Non-pigmented ciliary epithelial cell (primary cell): ENCODE results near the gene LRRC45.

Source experiments
- DNase-seq: peaks from one replicate; pipeline ENCODE4 v3.0.0-alpha.2; 2010; ENCODE audit warnings: low read depth

LRRC45 gene

GRCh38 chr17:82020572-82021106 is 2.5 kb upstream of the LRRC45 start:
- DNase-seq: no peak

GRCh38 chr17:82021107-82021899 is 1.8 kb upstream of the LRRC45 start:
- no peak for DNase-seq

GRCh38 chr17:82021900-82022309 is 1.2 kb upstream of the LRRC45 start:
- no peak for DNase-seq

- no peak for DNase-seq
These were observed 660 bp upstream of the LRRC45 start, which contains the start of gene CENPX for GRCh38 chr17:82022310-82022980. TSS of gene CENPX (minus strand) at chr17:82022878. CDS start at chr17:82022861, 17 bp downstream.

GRCh38 chr17:82023447-82024241 is 539 bp downstream of the LRRC45 start:
- DNase-seq: no peak

GRCh38 chr17:82024859-82025258 is 1.8 kb downstream of the LRRC45 start:
- DNase-seq: no peak

- DNase-seq: no peak
These were observed 2.4 kb downstream of the LRRC45 start for GRCh38 chr17:82025401-82026107.

- no peak for DNase-seq
These were observed 5.1 kb downstream of the LRRC45 start for GRCh38 chr17:82028246-82028645.

- no peak for DNase-seq
These were observed 5.9 kb downstream of the LRRC45 start for GRCh38 chr17:82028966-82029365.

GRCh38 chr17:82029391-82029790 is 6.3 kb downstream of the LRRC45 start:
- DNase-seq: no peak

GRCh38 chr17:82029990-82030469 is 6.9 kb downstream of the LRRC45 start:
- no peak for DNase-seq

- DNase-seq: peak; percentile 38
These were observed 7.6 kb downstream of the LRRC45 start for GRCh38 chr17:82030470-82031302.

- no peak for DNase-seq
These were observed 8.3 kb downstream of the LRRC45 start, which contains the start of gene RAC3 for GRCh38 chr17:82031303-82031884. TSS of gene RAC3 (plus strand) at chr17:82031678. CDS start at chr17:82031762, 84 bp downstream.

GRCh38 chr17:82031885-82032627 is 9.0 kb downstream of the LRRC45 start:
- no peak for DNase-seq

- no peak for DNase-seq
These were observed 10.4 kb downstream of the LRRC45 start for GRCh38 chr17:82033359-82034085.

GRCh38 chr17:82034371-82035011 is 11.4 kb downstream of the LRRC45 start:
- DNase-seq: no peak

GRCh38 chr17:82035488-82035887 is 12.4 kb downstream of the LRRC45 start:
- DNase-seq: no peak

GRCh38 chr17:82035956-82036633 is 13.0 kb downstream of the LRRC45 start:
- DNase-seq: no peak
